ENCODE data around the gene SCN3B.

The SCN3B gene

DNA sequence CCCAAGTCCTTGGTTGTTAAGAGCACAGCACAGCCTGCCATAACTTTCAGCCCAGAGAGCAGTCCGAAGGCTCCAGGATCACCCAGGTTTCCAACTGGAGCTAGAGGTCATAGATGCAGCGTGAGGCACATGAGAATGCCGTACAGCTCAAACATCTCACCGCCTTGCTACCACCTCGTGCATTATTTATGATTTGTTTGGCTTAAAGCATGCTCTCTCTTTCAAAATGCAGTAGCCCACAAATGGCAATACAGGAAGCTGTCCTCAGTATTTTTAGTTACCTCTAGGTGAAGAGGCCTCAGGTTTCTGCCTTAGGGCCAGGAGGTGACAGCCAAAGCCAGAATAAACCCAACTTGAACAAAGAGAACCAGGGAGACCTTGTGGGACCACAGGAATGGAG, 14.4 kb downstream of the SCN3B start:
- TF ChIP-seq, protein P1, sequence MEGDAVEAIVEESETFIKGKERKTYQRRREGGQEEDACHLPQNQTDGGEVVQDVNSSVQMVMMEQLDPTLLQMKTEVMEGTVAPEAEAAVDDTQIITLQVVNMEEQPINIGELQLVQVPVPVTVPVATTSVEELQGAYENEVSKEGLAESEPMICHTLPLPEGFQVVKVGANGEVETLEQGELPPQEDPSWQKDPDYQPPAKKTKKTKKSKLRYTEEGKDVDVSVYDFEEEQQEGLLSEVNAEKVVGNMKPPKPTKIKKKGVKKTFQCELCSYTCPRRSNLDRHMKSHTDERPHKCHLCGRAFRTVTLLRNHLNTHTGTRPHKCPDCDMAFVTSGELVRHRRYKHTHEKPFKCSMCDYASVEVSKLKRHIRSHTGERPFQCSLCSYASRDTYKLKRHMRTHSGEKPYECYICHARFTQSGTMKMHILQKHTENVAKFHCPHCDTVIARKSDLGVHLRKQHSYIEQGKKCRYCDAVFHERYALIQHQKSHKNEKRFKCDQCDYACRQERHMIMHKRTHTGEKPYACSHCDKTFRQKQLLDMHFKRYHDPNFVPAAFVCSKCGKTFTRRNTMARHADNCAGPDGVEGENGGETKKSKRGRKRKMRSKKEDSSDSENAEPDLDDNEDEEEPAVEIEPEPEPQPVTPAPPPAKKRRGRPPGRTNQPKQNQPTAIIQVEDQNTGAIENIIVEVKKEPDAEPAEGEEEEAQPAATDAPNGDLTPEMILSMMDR (IDR thresholded peaks at IDR 0.05; ENCODE audit: low read length) = no peak
- TF ChIP-seq EZH2 (IDR thresholded peaks at IDR 0.05; ENCODE audit: borderline replicate concordance, low read length) = no peak
- no peak overlapping the region for H3K4me3 ChIP-seq (ENCODE audit: low read depth, low read length, poor library complexity, severe bottlenecking)
- no peaks in the 10 kb centered on the region for H3K27me3 ChIP-seq (ENCODE audit: insufficient read depth, low read length)
- no peaks in the 10 kb centered on the region for H3K36me3 ChIP-seq (ENCODE audit: insufficient read depth, low read length)
- no peaks in the 10 kb centered on the region for H4K20me1 ChIP-seq (ENCODE audit: insufficient read depth, low read length)
- H3K4me1 ChIP-seq (ENCODE audit: insufficient read depth, low read length, severe bottlenecking) = no peaks in the 10 kb centered on the region
- H3K9ac ChIP-seq (ENCODE audit: low read length) = no peak overlapping the region
- no peak overlapping the region for H2AFZ ChIP-seq (ENCODE audit: low read length)
- H3K9me3 ChIP-seq (ENCODE audit: low read length) = no peaks in the 10 kb centered on the region
- no peak overlapping the region for H3K4me2 ChIP-seq (ENCODE audit: low read length)
- no peaks in the 10 kb centered on the region for H3K9me2 ChIP-seq (ENCODE audit: low read depth, low read length)
- H3F3A ChIP-seq (ENCODE audit: insufficient read depth, low read length) = no peaks in the 10 kb centered on the region
- no peaks in the 10 kb centered on the region for H3K79me2 ChIP-seq (ENCODE audit: insufficient read depth, low read length)
- no peak overlapping the region for H3K27ac ChIP-seq (ENCODE audit: low read depth, low read length, poor library complexity, severe bottlenecking)

DNA sequence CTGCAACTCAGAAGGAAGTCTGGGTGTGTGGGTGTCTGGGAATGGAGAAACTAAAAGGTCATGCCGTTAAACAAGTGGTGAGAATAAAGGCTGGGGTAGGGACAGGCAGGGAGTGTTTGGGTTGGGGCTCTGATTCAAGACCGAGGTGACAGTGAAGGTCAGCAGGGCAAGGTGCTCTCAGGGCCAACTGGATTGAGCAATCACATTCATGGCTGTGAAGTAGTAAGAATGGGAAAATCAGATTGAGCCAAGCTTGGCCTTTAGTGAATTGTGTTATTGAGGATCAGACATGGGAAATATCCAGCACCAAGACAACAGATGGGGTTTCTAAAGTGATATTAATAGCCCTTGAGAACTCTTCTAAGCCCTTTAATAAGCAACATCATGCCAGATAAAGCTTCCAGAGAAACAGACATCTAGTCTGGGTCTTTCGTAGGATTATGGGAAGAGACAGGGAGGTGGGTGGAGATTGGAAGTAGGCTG, 24.3 kb downstream of the SCN3B start:
- TF ChIP-seq EZH2 (IDR thresholded peaks at IDR 0.05; ENCODE audit: borderline replicate concordance, low read length) = no peak
- TF ChIP-seq, protein P1 (IDR thresholded peaks at IDR 0.05; ENCODE audit: low read length) = no peak

DNA sequence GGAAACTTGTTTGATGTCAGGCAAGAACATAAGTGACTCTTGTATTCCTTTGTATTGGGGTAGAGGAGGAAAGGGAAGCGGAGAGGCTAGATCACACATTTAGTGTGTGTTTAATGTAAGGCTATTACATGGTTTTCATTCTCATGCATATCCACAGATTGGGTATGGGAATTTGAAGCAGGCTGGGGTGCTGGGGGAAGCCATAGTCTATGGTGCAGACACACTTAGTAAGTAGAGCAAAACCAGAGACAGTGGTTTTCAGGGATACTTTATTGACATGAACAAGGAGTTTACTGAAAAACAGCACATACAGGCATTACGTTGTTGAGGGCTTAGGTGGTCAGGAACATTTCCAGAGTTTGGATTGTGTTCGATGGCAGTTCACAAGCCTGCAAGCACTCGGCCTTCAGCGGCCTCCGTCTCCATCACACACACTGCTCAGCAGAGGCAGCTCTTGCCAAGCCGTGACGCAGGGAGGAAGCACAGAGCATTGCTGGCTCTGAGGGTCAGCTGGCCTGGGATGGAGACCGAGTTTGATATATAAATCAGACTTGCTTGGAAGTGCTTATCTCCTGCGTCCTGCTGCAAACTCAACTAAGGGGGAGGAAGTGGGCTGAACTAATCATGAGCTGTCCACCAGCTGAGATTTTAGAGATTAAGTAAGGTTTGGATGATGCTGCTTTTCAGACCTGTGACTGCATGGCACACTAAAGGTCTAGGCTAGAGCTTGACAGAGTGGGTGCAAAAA, 25.3 kb downstream of the SCN3B start:
- Histone ChIP-seq H3K27ac (ENCODE audit: low read depth, low read length, poor library complexity, severe bottlenecking) (no peak overlapping the region), H3K4me2 (ENCODE audit: low read length) (no peak overlapping the region), H3K4me3 (ENCODE audit: low read depth, low read length, poor library complexity, severe bottlenecking) (no peak overlapping the region), H4K20me1 (ENCODE audit: insufficient read depth, low read length) (no peaks in the 10 kb centered on the region), H3F3A (ENCODE audit: insufficient read depth, low read length) (no peaks in the 10 kb centered on the region), H3K9me2 (ENCODE audit: low read depth, low read length) (no peaks in the 10 kb centered on the region), H3K79me2 (ENCODE audit: insufficient read depth, low read length) (no peaks in the 10 kb centered on the region), H2AFZ (ENCODE audit: low read length) (no peak overlapping the region), H3K9me3 (ENCODE audit: low read length) (no peaks in the 10 kb centered on the region), H3K36me3 (ENCODE audit: insufficient read depth, low read length) (no peaks in the 10 kb centered on the region), H3K27me3 (ENCODE audit: insufficient read depth, low read length) (no peaks in the 10 kb centered on the region), H3K9ac (ENCODE audit: low read length) (no peak overlapping the region), H3K4me1 (ENCODE audit: insufficient read depth, low read length, severe bottlenecking) (no peaks in the 10 kb centered on the region)
- TF ChIP-seq, protein P1 (IDR thresholded peaks at IDR 0.05; ENCODE audit: low read length) = no peak
- no peak for TF ChIP-seq EZH2 (IDR thresholded peaks at IDR 0.05; ENCODE audit: borderline replicate concordance, low read length)

More for the DNA sequence above, 24.3 kb downstream of the SCN3B start:
- no peak overlapping the region for H2AFZ ChIP-seq (ENCODE audit: low read length)
- no peaks in the 10 kb centered on the region for H3K36me3 ChIP-seq (ENCODE audit: insufficient read depth, low read length)
- no peaks in the 10 kb centered on the region for H3K27me3 ChIP-seq (ENCODE audit: insufficient read depth, low read length)
- H3K9ac ChIP-seq (ENCODE audit: low read length) = no peak overlapping the region
- no peak overlapping the region for H3K4me2 ChIP-seq (ENCODE audit: low read length)
- no peak overlapping the region for H3K4me3 ChIP-seq (ENCODE audit: low read depth, low read length, poor library complexity, severe bottlenecking)
- no peaks in the 10 kb centered on the region for H3F3A ChIP-seq (ENCODE audit: insufficient read depth, low read length)
- no peaks in the 10 kb centered on the region for H3K9me3 ChIP-seq (ENCODE audit: low read length)
- no peaks in the 10 kb centered on the region for H3K9me2 ChIP-seq (ENCODE audit: low read depth, low read length)
- no peaks in the 10 kb centered on the region for H3K4me1 ChIP-seq (ENCODE audit: insufficient read depth, low read length, severe bottlenecking)
- no peaks in the 10 kb centered on the region for H3K79me2 ChIP-seq (ENCODE audit: insufficient read depth, low read length)
- no peaks in the 10 kb centered on the region for H4K20me1 ChIP-seq (ENCODE audit: insufficient read depth, low read length)
- H3K27ac ChIP-seq (ENCODE audit: low read depth, low read length, poor library complexity, severe bottlenecking) = no peak overlapping the region

All from OCI-LY1 (cell line).